Measurements from ENCODE around the gene SYNPO.

SYNPO gene

DNA sequence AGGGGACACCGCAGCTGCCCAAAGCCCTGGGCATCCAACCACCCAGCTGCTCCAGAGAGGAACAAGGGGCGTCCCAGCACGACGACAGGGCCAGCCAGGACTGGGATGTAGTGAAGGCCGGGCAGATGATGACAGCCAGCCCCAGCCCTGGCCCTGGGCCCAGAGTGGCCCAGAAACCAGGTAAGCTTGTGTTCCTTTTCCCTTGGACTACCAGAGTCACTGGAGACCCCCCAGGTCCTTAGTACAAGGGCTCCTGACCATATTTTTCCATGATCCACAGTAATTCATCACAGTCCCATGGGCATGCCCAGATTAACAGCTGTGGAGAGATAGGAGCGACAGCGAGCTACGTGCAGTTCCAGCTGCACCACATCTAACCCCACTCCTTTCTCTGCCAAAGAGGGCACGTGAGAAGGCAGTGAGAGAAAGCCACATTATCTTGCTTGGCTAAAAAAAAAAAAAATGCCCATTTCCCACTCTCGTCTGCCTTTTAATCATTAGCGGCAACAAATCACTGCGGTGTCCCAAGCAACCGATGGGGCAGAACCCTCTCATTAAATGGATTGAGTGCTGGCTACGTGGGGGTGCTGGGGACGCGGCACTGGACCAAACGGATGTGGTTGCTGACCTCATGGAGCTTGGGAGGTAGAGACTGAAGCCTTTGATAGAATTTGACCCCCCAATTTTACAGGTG is 21.7 kb upstream of the SYNPO start:
- no peaks in the 10 kb centered on the region for H3K79me2 ChIP-seq (ENCODE audit: control insufficient read depth, low read length)
- no peaks in the 10 kb centered on the region for H3K36me3 ChIP-seq (ENCODE audit: control insufficient read depth, low read length)
- H3K27me3 ChIP-seq (ENCODE audit: control insufficient read depth, low read length) = peaks cover 16% of the 10 kb centered on the region
- H3K4me3 ChIP-seq (ENCODE audit: low read length) = no peak overlapping the region
- no peak overlapping the region for H3K4me2 ChIP-seq (ENCODE audit: low read length)
- no peaks in the 10 kb centered on the region for H3F3A ChIP-seq (ENCODE audit: control insufficient read depth, insufficient read depth)
- no peaks in the 10 kb centered on the region for H3K4me1 ChIP-seq (ENCODE audit: control insufficient read depth, low read length)
- H3K27ac ChIP-seq (ENCODE audit: low read depth, low read length) = no peak overlapping the region
- no peaks in the 10 kb centered on the region for H3K9me2 ChIP-seq (replicated peaks; ENCODE audit: control insufficient read depth, low read length)
- no peak for TF ChIP-seq EZH2phosphoT487 (IDR thresholded peaks at IDR 0.05; ENCODE audit: borderline replicate concordance, low read length)
- TF ChIP-seq, protein P1, sequence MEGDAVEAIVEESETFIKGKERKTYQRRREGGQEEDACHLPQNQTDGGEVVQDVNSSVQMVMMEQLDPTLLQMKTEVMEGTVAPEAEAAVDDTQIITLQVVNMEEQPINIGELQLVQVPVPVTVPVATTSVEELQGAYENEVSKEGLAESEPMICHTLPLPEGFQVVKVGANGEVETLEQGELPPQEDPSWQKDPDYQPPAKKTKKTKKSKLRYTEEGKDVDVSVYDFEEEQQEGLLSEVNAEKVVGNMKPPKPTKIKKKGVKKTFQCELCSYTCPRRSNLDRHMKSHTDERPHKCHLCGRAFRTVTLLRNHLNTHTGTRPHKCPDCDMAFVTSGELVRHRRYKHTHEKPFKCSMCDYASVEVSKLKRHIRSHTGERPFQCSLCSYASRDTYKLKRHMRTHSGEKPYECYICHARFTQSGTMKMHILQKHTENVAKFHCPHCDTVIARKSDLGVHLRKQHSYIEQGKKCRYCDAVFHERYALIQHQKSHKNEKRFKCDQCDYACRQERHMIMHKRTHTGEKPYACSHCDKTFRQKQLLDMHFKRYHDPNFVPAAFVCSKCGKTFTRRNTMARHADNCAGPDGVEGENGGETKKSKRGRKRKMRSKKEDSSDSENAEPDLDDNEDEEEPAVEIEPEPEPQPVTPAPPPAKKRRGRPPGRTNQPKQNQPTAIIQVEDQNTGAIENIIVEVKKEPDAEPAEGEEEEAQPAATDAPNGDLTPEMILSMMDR (IDR thresholded peaks at IDR 0.05; ENCODE audit: low read depth, low read length, poor library complexity, severe bottlenecking) = no peak
- H4K20me1 ChIP-seq (ENCODE audit: control insufficient read depth, insufficient read depth, low read depth, low read length) = no peaks in the 10 kb centered on the region
- no peaks in the 10 kb centered on the region for H3K9me3 ChIP-seq (ENCODE audit: control insufficient read depth, insufficient read depth, low read length)

DNA sequence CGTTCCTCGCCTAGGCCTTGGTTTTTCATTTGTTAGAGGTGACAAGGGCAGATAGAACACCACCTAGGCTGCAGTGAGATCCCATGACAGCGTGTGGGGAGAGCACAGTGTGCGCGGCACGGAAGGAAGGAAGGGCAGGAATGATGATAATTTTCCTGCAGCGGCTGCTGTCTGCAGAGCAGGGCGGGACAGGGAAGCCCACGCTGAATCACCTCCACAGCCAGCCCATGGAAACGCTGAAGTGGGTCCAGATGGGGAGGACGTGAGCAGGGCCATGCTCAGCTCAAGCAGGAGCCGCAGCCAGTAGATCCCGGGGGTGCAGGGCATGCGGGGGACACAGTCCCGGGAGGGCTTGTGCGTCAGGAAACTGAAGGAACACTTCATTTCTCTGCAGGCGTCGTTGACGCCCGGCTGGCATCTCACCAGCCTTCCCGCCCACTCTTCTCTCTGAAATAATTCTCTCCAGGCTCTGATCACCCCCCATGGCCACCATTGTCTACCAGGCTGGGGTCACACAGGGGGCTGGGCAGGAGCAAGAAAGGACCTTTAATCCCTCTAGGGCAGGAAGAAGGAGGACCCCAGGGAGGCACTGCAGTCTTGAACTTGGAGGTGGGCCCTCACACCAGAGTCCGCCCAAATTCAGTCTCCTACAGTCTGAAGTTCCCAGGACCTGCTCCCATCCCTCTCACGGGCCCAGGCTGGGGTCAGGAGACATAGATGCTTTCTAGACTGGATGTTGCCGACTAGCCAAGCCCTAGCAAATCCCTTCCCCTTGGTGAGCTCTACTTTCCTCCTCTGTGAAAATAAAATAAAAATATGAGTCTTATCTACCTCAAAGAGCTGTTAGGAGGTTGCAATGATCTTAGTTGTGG is 20.9 kb upstream of the SYNPO start:
- Histone ChIP-seq H3K4me3 (ENCODE audit: low read length) (no peak overlapping the region), H3K27ac (ENCODE audit: low read depth, low read length) (no peak overlapping the region), H3F3A (ENCODE audit: control insufficient read depth, insufficient read depth) (no peaks in the 10 kb centered on the region), H3K4me2 (ENCODE audit: low read length) (no peak overlapping the region), H3K27me3 (ENCODE audit: control insufficient read depth, low read length) (peaks cover 22% of the 10 kb centered on the region), H3K4me1 (ENCODE audit: control insufficient read depth, low read length) (no peaks in the 10 kb centered on the region), H4K20me1 (ENCODE audit: control insufficient read depth, insufficient read depth, low read depth, low read length) (no peaks in the 10 kb centered on the region), H3K9me3 (ENCODE audit: control insufficient read depth, insufficient read depth, low read length) (no peaks in the 10 kb centered on the region), H3K36me3 (ENCODE audit: control insufficient read depth, low read length) (no peaks in the 10 kb centered on the region), H3K79me2 (ENCODE audit: control insufficient read depth, low read length) (no peaks in the 10 kb centered on the region), H3K9me2 (replicated peaks; ENCODE audit: control insufficient read depth, low read length) (no peaks in the 10 kb centered on the region)
- TF ChIP-seq, protein P1 (IDR thresholded peaks at IDR 0.05; ENCODE audit: low read depth, low read length, poor library complexity, severe bottlenecking) = no peak
- no peak for TF ChIP-seq EZH2phosphoT487 (IDR thresholded peaks at IDR 0.05; ENCODE audit: borderline replicate concordance, low read length)

DNA sequence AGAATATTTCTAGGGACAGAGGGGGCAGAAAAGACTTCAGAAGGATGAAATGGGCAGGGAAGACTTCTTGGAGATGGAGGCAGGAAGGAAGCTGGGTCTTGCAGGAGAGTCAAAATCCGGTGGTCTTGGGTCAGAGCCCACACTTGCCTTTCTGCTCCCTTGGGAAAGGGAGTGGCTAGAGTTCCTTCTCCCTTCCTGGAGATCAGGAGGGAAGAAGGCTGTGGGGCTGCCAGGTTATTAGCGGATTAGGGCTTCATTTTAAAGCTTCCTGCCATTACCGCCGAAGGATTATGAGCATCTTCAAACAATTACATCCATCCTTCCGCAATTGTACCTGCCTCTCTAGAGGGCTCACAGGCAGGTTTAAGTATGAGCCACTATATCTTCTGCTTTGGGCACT is 19.2 kb upstream of the SYNPO start:
- H3K27me3 ChIP-seq (ENCODE audit: control insufficient read depth, low read length) = peaks cover 36% of the 10 kb centered on the region
- no peaks in the 10 kb centered on the region for H3K79me2 ChIP-seq (ENCODE audit: control insufficient read depth, low read length)
- no peaks in the 10 kb centered on the region for H3K36me3 ChIP-seq (ENCODE audit: control insufficient read depth, low read length)
- no peaks in the 10 kb centered on the region for H3K9me2 ChIP-seq (replicated peaks; ENCODE audit: control insufficient read depth, low read length)
- H3K4me1 ChIP-seq (ENCODE audit: control insufficient read depth, low read length) = peaks cover 12% of the 10 kb centered on the region
- H3K4me2 ChIP-seq (ENCODE audit: low read length) = no peak overlapping the region
- no peaks in the 10 kb centered on the region for H3K9me3 ChIP-seq (ENCODE audit: control insufficient read depth, insufficient read depth, low read length)
- H3K27ac ChIP-seq (ENCODE audit: low read depth, low read length) = no peak overlapping the region
- no peaks in the 10 kb centered on the region for H3F3A ChIP-seq (ENCODE audit: control insufficient read depth, insufficient read depth)
- no peaks in the 10 kb centered on the region for H4K20me1 ChIP-seq (ENCODE audit: control insufficient read depth, insufficient read depth, low read depth, low read length)
- H3K4me3 ChIP-seq (ENCODE audit: low read length) = no peak overlapping the region
- TF ChIP-seq, protein P1 (IDR thresholded peaks at IDR 0.05; ENCODE audit: low read depth, low read length, poor library complexity, severe bottlenecking) = no peak
- TF ChIP-seq EZH2phosphoT487 (IDR thresholded peaks at IDR 0.05; ENCODE audit: borderline replicate concordance, low read length) = no peak

Measured in DOHH2 (cell line).